Activated CD4-positive, alpha-beta T cell treated with anti-CD3 and anti-CD28 coated beads, Interleukin-2, amount 50 U/mL, for 4 hours (primary cell): ENCODE results near the gene FAM117A.
A peak's percentile ranks its signal among the peaks of the same experiment; 100 is the strongest.

ENCODE experiments used
- DNase-seq, 2 experiments: peaks; one replicate each; pipeline ENCODE4 v3.0.0-alpha.2; 2020

Gene FAM117A

DNA sequence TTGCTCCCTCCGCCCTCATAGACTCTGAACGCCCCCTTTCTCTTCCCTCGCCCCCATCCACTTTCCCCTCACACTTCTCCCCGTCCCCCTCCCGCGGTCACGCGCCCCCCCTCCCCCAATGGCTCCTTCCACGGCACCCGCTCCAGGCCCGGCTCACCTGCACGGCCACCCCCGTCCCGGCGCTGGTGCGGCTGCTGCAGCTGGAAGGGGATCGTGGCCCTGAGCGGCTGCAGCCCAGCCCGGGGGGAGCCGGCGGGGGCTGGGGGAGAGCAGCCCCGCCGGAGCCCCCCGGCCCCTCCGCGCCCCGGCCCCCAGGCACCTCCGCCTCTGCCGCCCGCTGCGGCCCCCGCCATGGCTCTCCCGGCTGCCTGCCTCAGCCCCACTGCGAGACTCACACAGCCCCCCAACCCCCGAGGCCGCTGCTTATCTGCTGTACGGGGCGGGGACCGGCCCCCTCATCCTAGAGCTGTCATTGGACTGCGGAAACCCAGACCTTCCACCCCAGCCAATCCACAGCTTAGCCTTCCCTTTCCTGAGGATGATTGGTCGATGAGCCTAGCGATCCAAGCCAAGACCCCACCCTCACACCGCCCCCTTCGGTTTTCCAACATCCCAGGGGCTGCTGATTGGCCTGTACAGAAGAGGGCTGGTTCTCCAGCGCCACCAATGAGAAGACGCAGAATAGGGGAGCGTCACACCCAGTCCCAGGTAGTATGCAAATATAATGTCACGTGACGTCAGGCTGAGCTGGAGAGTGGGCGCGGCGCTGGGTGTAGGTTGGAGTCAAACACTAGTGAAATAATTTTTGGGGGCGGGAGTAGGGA is at the start of gene FAM117A:
Gene FAM117A, minus strand, starts transcription at position 397 of the 824 bp plus-strand sequence. Its CDS starts 44 bp downstream, at position 353.
- DNase-seq, result peak; percentile 96

- DNase-seq, result no peak
These were observed 45.1 kb upstream of the FAM117A start for GRCh38 chr17:49809056-49809455.

DNA sequence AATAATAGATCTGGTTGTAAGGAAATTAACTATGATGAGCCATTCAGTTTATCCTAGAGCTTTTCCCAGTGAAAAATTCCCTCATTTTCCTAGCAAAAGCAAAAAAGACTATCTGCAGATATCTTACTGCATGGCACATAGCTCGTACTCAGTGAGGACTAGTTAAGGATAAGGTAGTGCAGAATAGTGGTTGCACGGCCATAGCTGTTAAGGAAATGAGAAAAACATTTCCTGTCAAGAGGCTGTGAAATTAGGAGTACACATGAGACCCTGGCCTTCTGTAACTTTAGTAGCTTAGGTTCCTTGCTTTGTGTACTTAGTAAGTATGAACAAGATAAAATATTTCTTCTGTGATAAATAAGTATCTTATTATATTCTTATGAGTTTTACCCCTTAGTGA is 34.8 kb upstream of the FAM117A start:
- no peak for DNase-seq

DNA sequence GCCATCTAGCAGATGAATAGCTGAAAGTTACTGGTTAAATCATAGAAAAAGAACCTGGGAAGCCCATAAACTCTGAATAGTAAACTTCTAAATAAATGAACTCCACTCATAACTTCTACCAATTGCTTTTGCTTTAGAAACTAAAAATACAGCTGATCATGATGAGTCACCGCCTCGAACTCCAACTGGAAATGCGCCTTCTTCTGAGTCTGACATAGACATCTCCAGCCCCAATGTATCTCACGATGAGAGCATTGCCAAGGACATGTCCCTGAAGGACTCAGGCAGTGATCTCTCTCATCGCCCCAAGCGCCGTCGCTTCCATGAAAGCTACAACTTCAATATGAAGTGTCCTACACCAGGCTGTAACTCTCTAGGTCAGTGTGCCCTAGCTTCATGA is 34.3 kb upstream of the FAM117A start:
- no peak for DNase-seq

DNA sequence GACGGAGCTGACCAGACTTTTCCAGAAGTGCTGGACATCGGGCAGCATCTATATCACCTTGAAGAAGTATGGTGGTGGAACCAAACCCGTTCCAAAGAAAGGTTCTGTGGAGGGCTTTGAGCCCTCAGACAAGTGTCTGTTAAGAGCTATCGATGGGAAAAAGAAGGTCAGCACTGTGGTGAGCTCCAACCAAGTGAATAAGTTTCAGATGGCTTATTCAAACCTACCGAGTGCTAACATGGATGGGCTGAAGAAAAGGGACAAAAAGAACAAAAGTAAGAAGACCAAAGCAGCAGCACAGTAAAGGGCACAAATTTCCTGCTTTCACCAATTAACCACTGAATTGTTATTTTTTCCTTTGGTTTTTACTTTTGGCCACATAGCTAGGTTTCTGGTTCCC is 31.4 kb upstream of the FAM117A start:
- DNase-seq, result no peak

DNA sequence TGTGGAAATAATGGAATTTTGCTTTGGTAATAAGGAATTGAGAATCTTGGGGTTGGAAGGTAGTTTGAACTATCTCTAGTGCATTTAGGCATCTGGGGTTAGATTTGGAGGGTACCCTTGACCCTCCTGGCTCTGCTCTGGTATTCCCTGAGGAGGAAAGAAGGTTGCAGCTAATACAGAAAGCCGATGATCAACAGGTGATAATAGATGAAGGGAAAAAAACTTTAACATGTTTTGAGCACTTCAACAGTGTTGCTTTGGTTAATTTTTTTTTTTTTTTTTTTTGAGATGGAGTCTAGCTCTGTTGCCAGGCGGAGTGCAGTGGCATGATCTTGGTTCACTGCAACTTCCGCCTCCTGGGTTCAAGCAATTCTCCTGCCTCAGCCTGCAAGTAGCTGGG is 29.4 kb upstream of the FAM117A start:
- DNase-seq, result no peak

DNA sequence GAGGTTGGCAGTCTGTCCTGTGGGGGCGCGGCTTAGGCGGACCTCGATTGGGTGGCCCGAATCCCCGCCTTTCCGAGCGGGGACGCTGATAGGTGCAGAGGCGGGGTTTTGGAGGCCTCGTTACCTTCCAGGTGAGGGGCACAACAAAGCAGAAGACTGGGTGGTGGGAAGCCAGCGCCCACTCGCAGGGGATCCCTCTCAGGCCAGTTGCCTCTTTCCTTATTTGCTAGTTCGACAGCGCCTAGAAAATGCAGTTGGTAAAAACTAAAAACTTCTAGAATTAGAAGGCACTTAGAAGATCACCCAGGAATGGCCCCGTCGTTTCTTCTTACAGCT is 25.3 kb upstream of the FAM117A start:
- no peak for DNase-seq

DNA sequence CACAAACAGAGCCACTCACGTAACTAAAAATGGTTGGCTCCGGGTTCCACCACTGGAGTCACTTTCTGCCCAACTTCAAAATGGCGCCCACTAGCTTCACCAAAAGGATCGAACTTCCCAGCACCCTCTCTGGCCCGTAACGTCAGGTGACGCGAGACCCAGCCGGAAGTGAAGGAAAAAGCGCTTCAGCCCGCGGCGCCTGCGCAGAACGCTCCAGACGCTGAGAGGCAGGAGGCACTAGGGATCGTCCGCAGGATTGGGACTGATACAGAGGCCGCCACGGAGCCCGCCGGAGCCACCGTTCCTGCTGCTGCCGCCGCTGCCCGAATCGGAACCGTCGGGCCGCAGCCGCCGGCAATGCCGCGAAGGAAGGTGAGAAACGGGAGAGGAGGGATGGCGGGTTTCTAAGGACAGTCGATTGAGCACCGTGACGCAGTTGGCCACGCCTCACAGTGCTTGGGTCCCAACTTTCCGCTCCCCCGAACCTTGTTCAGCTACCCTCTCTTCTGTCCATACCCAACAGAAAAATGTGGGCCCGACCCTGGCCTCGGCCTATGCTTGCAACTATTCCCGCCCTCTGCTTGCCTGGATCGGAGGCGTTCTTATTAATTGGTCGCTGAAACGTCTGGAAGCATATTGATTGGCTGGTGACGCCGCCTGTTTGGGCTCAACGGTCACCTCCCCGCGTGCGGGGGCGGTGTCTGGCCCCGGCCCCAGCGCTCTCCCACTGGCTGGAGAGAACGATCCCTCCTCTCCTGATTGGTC is 24.7 kb upstream of the FAM117A start, which contains the start of gene KAT7:
Gene KAT7, plus strand, starts transcription at position 204 of the 765 bp plus-strand sequence. Its CDS starts 154 bp downstream, at position 358.
- peak; percentile 97 to 98 for DNase-seq

- DNase-seq, result peak in 1 of 2 experiments; percentile 11
These were observed 24.1 kb upstream of the FAM117A start for GRCh38 chr17:49787884-49788477.

GRCh38 chr17:49784636-49785035 is 20.7 kb upstream of the FAM117A start:
- DNase-seq, result no peak

DNA sequence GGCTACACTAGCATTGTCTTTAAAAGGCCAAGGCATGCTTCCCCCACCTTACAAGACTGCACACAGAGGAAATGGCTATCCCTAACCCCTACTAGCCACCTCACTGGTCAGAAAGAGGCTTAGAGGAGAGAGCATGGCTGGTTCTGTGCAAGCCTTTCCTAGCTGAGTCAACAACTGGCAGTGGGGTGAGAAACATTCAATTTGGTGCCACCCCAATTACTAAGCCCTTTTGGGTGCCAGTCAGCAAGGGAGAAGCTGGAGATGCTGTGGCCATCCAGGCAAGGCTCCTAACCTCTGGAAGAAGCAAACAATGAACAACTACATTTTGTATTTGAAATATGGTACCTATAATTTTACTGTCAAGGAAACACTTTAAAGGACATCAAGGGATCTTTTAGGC is 19.9 kb upstream of the FAM117A start:
- DNase-seq, result no peak

- DNase-seq, result no peak
These were observed 19.3 kb upstream of the FAM117A start for GRCh38 chr17:49783071-49783715.

- no peak for DNase-seq
These were observed 15.9 kb upstream of the FAM117A start for GRCh38 chr17:49779739-49780231.

GRCh38 chr17:49779156-49779738 is 15.3 kb upstream of the FAM117A start:
- DNase-seq, result no peak

GRCh38 chr17:49777563-49777962 is 13.6 kb upstream of the FAM117A start:
- DNase-seq, result no peak

DNA sequence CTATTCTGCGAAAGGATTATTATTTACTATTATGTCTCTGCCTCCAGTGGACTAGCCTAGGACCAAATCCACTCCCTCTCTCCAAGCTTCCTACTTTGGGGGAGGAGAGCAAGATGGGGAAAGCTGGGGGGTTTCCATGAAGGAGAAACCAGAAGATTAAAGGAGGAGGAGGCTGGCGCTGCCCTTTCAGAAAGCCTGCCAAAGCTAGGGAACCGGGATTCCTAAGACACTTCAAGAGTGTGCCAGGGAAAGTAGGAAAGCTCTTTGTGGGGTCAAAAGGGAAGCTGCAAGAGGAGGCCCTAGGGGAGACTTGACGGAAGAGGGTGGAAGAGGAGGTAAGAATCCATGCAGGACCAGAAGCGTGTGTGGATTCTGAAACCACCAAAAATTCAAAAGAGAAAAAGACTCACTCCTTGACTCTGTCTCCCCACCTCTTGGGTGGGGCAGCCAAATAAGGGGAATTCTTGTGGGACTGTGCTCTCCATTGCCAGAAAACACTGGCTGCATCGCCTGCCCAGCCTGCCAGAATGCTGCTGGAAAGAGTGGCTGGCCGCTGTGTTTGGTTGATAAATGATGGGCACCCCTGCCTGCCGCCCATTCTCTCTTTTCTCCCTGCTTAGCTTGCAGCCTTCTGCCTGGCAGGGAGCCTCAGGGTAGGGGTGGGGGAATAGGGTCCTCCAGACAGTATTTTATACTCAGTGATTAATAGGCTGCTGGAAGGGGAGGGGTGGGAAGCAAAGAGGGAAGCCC is 12.8 kb upstream of the FAM117A start:
- DNase-seq, result no peak

DNA sequence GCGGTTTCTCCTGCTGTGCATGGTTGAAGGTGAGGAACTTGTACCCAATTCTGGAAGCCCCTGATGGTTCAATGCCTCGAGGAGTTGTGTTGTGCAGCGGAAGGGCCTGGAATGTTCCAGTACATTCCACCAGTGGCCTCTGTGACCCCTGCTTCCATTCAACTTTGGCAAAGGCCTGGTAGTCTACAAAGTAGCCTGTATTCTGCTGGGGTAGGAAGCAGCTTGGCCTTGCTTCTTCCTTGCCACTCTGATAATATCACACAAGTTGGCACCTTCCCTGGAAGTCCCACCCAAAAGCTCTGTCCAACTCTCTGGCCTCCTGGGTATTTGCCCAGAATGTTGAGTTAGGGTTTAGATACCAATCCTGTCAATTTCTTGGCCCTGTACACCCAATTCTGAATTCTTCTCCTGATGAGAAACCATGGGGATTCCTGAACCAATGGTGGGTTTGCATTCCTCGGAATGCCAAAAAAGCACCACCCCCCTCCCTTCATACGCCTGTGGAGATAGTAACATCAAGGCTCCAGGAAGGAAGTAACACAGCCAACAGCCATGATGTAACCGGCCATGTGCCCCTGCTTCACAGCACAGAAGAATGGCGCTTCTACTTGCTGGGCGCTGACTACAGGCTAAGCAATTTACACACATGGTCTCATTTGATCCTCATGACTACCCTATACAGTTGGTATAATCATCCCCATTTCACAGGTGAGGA is 11.8 kb upstream of the FAM117A start:
- DNase-seq, result no peak

DNA sequence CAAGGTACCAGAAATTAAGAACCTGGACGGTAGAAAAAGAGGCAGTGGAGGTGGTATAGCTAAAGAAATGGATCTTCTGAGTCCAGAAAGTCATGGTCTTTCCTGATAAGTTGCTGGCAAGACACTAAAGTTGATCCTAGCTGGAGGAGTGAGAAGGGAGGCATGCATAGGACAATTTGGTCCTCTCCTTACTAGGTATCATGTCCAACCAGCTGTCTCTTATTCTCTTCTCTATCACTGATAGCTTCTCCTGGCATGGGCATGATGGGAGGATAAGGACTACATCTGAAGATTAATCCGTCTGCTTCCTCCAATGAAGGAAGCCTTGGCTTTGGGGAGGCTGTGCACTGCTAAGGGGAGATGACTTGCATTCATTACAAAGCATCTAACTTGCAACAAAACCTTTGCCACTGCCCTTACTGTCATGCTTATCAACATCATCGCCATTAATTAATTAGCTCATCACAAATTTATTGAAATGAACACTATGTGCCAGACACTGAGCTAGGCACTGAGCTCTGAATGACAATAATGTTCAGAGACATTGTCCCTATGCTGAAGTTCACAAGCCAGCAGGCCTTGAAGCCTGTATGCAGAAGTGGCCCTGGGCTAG is 3.1 kb upstream of the FAM117A start:
- DNase-seq, result no peak

- DNase-seq, result no peak
These were observed 739 bp upstream of the FAM117A start for GRCh38 chr17:49764559-49765180.
